ENCODE results near the gene CREBBP.

Gene CREBBP

DNA sequence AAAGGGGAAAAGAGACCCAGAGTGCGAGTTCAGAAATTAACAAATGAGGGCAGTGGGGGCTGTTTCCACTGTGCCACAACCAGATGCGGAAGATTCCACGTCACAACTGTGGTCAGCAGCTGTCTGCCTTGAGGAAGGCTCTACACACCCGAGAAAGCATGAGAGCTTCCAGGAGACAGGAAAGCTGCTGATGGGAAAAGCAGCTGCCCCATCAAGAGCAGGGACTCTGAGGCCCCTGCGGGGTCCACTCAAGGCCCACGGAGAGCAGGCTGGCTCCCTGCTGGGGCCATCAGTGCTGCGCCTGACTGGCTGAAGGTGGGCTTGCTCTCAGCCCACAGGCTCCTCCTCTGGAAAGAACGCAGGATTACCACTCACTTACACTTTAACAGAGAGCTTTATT is 148.3 kb downstream of the CREBBP start:
- TF ChIP-seq, protein P1, sequence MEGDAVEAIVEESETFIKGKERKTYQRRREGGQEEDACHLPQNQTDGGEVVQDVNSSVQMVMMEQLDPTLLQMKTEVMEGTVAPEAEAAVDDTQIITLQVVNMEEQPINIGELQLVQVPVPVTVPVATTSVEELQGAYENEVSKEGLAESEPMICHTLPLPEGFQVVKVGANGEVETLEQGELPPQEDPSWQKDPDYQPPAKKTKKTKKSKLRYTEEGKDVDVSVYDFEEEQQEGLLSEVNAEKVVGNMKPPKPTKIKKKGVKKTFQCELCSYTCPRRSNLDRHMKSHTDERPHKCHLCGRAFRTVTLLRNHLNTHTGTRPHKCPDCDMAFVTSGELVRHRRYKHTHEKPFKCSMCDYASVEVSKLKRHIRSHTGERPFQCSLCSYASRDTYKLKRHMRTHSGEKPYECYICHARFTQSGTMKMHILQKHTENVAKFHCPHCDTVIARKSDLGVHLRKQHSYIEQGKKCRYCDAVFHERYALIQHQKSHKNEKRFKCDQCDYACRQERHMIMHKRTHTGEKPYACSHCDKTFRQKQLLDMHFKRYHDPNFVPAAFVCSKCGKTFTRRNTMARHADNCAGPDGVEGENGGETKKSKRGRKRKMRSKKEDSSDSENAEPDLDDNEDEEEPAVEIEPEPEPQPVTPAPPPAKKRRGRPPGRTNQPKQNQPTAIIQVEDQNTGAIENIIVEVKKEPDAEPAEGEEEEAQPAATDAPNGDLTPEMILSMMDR (IDR thresholded peaks at IDR 0.05; ENCODE audit: control insufficient read depth, insufficient read depth, low read depth, low read length, missing control alignments), result no peak
- no peak for DNase-seq (ENCODE audit: low read depth)
- no peak overlapping the region for H3K4me3 ChIP-seq (ENCODE audit: control insufficient read depth, low read depth, low read length)

DNA sequence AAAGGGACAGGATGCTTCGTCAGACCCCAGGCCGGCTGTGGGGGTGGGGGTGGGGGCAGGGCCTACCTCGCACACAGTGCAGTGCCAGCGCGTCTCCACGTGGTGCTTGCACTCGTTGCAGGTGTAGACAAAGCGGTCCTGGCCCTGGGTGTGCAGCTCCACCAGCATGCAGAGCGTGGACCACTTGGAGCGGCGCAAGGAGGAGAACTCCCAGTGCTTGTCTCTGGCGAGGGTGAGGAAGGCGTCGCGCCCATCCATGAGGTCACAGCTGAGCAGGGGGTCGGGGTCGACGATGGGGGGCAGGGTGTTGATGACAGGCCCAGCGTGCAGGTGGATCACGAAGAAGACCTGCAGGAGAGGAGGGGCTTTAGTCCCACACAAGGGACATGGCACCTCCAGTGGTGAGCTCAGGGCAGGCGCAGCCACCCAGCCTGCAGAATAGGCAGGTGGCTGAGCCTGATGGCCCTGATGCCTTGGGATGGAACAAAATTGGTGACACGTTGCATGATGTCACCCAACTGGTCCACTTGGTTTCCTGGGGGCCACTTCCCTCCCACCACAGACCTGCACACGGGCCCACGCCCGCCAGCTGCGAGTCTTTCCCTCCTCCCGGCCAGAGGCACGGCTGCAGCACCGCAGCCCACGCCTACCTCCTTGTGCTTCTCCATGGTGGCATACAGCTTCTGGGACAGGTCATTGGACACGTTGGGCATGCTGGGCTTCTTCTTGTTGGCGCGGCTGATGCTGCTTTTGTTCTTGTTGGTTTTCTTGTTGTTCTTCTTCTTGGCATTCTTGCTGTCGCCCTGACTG is 149.2 kb downstream of the CREBBP start:
- no peak for DNase-seq (ENCODE audit: low read depth)
- TF ChIP-seq, protein P1 (IDR thresholded peaks at IDR 0.05; ENCODE audit: control insufficient read depth, insufficient read depth, low read depth, low read length, missing control alignments), result no peak

DNA sequence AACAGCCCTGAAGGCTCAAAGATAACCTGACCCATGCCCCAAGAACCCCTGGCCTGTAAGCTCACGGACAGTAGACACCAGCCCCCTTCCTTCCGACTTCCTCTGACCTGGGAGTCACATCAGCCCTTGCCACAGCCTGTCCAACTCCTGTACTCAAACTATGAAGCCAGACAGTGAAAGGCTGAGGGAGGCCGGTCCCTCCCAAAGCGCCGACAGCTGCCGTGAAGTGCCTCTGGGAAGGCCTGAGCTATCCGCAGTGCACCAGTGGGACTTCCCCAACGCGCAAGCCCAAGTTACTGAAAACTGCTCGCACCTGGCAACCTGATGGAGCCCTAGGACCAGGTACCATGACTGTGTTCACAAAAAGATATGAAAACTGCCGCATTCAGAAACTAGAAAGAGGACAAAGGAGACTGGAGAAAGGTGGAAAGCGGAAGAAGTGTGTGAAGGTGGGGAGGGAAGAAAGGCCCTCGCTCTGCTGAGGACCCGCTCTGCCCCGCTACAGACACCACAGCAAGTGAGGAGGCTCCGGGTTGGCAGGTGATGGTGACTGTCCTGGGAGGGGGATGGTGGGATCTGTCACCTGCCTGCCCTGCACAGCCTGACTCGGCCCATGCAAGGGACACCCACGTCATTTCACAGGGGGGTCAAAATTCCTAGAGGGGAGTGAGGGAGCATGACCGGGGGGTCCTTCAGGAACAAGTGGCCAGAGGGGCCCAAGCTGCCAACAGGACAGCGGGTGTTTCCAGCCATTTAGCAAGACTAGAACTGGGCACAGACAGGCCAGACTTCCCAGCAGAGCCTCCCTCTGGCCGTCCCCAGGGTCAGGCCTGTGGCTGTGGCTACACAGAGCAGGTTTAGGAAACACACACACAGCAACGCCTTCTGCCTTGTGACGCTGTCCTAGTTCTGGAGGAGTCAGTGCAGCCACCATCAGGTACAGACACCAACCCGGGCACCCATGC is 150.1 kb downstream of the CREBBP start:
- TF ChIP-seq, protein P1 (IDR thresholded peaks at IDR 0.05; ENCODE audit: control insufficient read depth, insufficient read depth, low read depth, low read length, missing control alignments), result no peak
- no peak for DNase-seq (ENCODE audit: low read depth)
- no peak overlapping the region for H3K4me3 ChIP-seq (ENCODE audit: control insufficient read depth, low read depth, low read length)

More for the DNA sequence above, 149.2 kb downstream of the CREBBP start:
- no peak overlapping the region for H3K4me3 ChIP-seq (ENCODE audit: control insufficient read depth, low read depth, low read length)

DNA sequence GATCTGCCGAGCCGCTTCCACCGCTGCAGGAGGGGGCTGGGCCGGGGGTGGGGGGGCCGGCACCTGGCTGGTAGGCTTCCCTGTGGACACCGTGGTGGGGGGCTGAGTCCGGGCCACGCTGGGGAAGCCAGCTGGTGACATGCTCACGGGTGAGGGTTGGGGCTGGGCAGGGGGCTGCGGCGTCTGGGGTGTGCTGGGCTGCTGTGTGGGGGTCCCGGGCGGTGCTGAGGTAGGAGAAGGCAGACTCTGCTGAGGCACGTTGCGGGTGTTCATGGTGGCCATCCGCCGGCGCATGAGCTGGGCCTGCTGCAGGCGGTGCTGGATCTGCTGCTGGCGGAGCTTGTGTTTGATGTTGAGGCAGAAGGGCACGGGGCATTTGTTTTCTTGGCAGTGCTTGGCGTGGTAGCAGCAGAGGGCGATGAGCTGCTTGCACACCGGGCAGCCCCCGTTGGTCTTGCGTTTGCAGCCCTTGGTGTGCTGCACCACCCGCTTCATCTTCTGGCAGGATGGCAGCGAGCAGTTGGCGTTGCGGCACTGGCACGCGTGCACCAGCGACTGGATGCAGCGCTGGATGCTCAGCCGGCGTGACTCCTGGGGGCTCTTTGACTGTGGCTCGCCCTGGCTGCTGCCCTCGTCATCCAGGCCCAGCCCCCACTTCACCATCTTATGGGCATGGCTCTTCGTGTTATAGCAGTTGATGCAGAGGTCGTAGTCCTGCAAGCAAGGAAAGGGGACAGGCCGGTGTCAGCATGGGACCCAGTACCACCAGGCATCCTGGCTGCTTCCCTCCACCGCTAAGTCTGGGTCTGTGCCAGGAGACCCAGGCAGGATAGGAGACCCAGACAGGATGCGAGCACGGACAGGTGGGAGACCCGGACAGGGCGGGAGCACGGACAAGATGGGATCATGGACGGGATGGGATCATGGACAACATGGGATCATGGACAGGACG is 151.1 kb downstream of the CREBBP start:
- H3K4me3 ChIP-seq (ENCODE audit: control insufficient read depth, low read depth, low read length), result no peak overlapping the region
- TF ChIP-seq, protein P1 (IDR thresholded peaks at IDR 0.05; ENCODE audit: control insufficient read depth, insufficient read depth, low read depth, low read length, missing control alignments), result no peak
- DNase-seq (ENCODE audit: low read depth), result no peak

DNA sequence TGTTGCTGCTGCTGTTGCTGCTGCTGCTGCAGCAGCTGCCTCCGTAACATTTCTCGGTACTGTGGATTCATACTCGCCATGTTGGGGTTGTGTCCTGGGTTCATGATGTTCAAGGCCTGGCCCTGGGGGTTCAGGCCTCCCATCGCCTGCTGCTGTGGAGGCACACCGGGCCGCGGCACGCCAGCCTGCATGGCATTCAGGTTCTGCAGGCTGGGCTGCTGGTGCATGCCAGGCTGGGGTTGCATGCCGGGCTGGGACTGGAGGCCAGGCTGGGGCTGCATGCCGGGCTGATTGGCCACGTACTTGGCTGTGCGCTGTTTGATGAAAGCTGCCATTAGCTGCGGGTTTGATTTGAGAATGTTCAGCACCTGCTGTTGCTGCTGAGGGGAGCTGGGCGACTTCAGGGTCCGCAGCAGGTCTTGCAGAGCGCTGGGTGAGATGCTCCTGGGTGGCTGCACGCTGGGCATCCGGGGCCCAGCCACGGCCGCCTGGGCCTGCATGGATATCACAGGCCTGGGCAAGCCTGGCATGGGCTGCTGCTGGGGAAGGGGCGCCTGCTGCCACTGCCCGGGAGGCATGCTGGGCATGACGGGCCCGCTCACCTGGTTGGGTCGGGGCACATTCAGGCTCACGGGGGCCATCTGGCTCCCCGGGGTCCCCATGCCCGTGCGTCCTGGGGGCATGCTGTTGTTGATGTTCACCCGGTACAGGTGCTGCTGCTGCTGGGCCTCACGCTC is 151.9 kb downstream of the CREBBP start:
- no peak overlapping the region for H3K4me3 ChIP-seq (ENCODE audit: control insufficient read depth, low read depth, low read length)
- TF ChIP-seq, protein P1 (IDR thresholded peaks at IDR 0.05; ENCODE audit: control insufficient read depth, insufficient read depth, low read depth, low read length, missing control alignments), result no peak
- no peak for DNase-seq (ENCODE audit: low read depth)
